Testis (tissue), 3 donors: Measurements from ENCODE around the gene SIGLEC8. TPM values are rescaled to one million over a fixed set of nuclear protein-coding genes. Genes with fewer than 3 reads are reported as not detected.
"Not testable (repeated sequence)": the region's sequence is repeated elsewhere in the genome, so short reads cannot be mapped to it uniquely, and the experiment has no call there.

ENCODE experiments used
- DNase-seq: peaks from one replicate; pipeline ENCODE4 v3.0.0-alpha.2; 2019
- H3K27ac ChIP-seq, 2 donors: fragments of 200-600 bp; sonication (generic); one replicate each; pipeline ENCODE4 v1.5.1; 2019
- H3K27me3 ChIP-seq: fragments of 200-600 bp; sonication (generic); one replicate; pipeline ENCODE4 v1.5.1; 2019
- H3K36me3 ChIP-seq: fragments of 200-600 bp; sonication (generic); one replicate; pipeline ENCODE4 v1.5.1; 2017; ENCODE audit warnings: low read depth; ENCODE audit errors: missing control alignments
- H3K4me1 ChIP-seq: fragments of 200-600 bp; sonication (generic); one replicate; pipeline ENCODE4 v1.5.1; 2019
- H3K4me3 ChIP-seq, 2 donors: fragments of 200-600 bp; sonication (generic); one replicate each; pipeline ENCODE4 v1.5.1; 2017 to 2019
- H3K9me3 ChIP-seq: fragments of 200-600 bp; sonication (generic); one replicate; pipeline ENCODE4 v1.5.1; 2017
- CTCF ChIP-seq, 3 experiments: fragments of 450-650 bp in 2 of 3; fragments of 200-600 bp in 1 of 3; sonication (generic) in 1 of 3; IDR thresholded peaks; one replicate each; pipeline ENCODE4 v1.5.1; 2016 to 2019; ENCODE audit warnings: antibody characterized with exemption in 3 of 3, mild to moderate bottlenecking in 2 of 3, moderate library complexity in 1 of 3
- POLR2A ChIP-seq: fragments of 450-650 bp; IDR thresholded peaks from one replicate; pipeline ENCODE4 v1.6.1; 2017; ENCODE audit warnings: antibody characterized with exemption, mild to moderate bottlenecking, moderate library complexity
- WGBS, 2 donors: methylation state at CpG; one replicate each; pipeline ENCODE4 v1.1.5; 2018; 5-methylcytosine and 5-hydroxymethylcytosine counted together
- intact Hi-C: fragments of 100-400 bp; cut with DNase I; formaldehyde crosslinking; loops from one replicate; pipeline ENCODE4 v1.15.1; 2023; ENCODE audit warnings: low total_unique reads
- polyA plus RNA-seq: library from polyadenylated mRNA; stranded (reverse); fragments of 350-450 nt; fragmentation: Illumina TruSeq; extraction: RNeasy Lipid Tissue Mini Kit (QIAGEN cat#74804); gene quantifications from one replicate; pipeline ENCODE4 v1.2.3, GENCODE V29; 2014; ENCODE audit warnings: low read depth, low replicate concordance; ENCODE audit not compliant: insufficient read depth
- total RNA-seq, 2 donors: library from RNA; depleted of rRNA; stranded (reverse); fragments of >200 nt; gene quantifications; one replicate each; pipeline ENCODE4 v1.2.3, GENCODE V29; 2016

Gene SIGLEC8
- total and polyA plus RNA-seq, 3 donors from 2014 or later = 0.31 to 3.1 (median 0.61) TPM

DNA sequence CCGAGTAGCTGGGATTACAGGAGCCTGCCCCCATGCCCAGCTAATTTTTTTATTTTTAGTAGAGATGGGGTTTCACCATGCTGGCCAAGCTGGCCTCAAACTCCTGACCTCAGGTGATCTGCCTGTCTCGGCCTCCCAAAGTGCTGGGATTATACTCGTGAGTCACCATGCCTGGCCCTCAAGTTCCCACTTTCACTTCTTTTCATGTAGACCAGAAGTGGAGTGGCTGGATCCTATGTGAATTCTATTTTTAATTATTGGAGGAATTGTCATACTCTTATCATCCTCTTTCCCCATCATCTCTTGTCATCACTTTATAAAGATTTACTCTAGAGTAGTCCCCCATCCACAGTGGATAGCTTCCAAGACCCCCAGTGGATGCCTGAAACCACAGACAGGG lies 28.0 kb downstream of the SIGLEC8 start:
- Histone ChIP-seq H3K4me1 (no peaks in the 10 kb centered on the region), H3K27ac (no peak overlapping the region), H3K9me3 (no peaks in the 10 kb centered on the region), H3K36me3 (no peaks in the 10 kb centered on the region), H3K27me3 (no peaks in the 10 kb centered on the region), H3K4me3 (no peak overlapping the region)
- no peak for DNase-seq
- WGBS, 2 donors = 67 to 78% methylated on average over 3 of the region's 3 CpGs
- intact Hi-C loops = no loop called here
- TF ChIP-seq CTCF (IDR thresholded peaks at IDR 0.05) = no peak
- TF ChIP-seq POLR2A = no peak

DNA sequence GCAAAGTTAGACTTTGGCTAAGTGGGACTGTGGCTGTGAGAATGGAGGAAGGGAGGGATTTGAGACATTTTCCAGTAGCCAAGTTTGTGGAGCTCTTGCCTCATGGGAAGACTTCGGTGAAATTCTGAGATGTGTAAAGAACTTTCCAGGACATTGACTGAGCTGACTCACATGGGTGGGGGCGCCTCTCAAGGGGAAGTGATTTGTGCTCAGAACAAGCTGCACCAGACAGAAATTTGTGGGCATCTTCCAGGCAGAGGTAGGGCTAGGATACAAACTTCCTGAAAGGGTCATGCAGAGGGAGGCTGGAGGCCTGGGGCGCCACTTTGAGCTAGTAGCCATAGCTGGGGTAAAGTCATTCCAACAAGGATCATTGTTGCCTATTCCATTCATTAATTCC lies 31.1 kb downstream of the SIGLEC8 start:
- DNase-seq = no peak

GRCh38 chr19:51422053-51422448 lies 36.2 kb downstream of the SIGLEC8 start:
- peak; percentile 94 for DNase-seq
- Histone ChIP-seq H3K27me3 (no peaks in the 10 kb centered on the region), H3K36me3 (no peaks in the 10 kb centered on the region), H3K27ac (no peak overlapping the region), H3K4me3 (peak overlapping the region in 1 of 2 donors; percentile 36), H3K4me1 (no peaks in the 10 kb centered on the region), H3K9me3 (no peaks in the 10 kb centered on the region)
- peak; percentile 93 to 99 (median 95) for TF ChIP-seq CTCF (IDR thresholded peaks at IDR 0.05)
- TF ChIP-seq POLR2A = no peak
- intact Hi-C loops = no loop called here
- 8 to 9% methylated on average over 15 to 19 of the region's 19 CpGs for WGBS, 2 donors

More for the DNA sequence above, 31.1 kb downstream of the SIGLEC8 start:
- Histone ChIP-seq H3K27me3 (no peaks in the 10 kb centered on the region), H3K27ac (no peak overlapping the region), H3K4me1 (no peaks in the 10 kb centered on the region), H3K9me3 (no peaks in the 10 kb centered on the region), H3K4me3 (no peak overlapping the region), H3K36me3 (no peaks in the 10 kb centered on the region)
- TF ChIP-seq CTCF (IDR thresholded peaks at IDR 0.05) = no peak
- TF ChIP-seq POLR2A = no peak
- 69 to 72% methylated on average over 3 of the region's 3 CpGs for WGBS, 2 donors
- intact Hi-C loops = no loop called here

DNA sequence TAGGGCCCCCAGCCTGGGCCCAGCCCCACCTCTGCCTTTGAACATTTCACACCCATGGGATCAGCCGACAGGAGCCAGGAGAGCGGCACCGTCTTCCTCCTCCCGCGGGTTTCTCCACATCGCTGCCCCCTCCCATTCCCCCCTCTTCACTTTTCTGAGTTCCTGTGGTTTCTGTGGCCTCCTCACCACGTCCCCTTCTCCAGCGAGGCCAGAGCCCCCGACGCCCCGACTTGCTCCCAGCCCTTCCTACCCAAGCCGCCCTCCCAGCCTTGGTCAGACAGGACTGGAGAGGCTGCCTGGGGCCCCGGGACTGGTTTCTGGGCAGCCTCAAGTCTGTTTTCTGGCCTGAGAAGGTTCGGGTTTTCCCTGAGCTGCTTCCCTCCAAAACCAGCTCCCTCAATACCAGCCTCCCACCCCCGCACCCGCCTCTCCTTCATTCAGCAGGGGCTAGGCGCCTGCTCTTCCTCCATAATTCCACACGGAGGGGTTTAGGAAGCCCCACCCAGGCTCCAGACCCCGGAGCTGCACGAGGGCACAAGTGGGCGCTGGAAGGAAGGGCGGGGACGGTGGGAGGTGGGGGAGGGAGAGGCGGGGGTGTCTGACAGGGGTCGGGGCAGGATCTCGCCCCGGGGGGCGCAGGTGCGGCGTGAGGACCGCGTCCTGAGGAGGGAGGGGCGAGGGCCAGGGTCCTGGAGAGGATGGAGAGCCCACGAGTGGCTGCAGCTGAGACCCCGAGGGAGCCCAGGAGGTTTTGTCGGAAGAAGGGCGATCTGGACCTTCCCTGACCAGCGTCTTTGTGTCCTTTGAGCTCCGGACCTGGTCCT lies 36.8 kb downstream of the SIGLEC8 start:
- WGBS, 2 donors = 7 to 14% methylated on average over 9 to 39 of the region's 39 CpGs
- no peaks in the 10 kb centered on the region for H3K9me3 ChIP-seq

GRCh38 chr19:51420511-51420910 lies 37.7 kb downstream of the SIGLEC8 start:
- H3K36me3 ChIP-seq, DNase-seq, H3K9me3 ChIP-seq, H3K27ac ChIP-seq, H3K27me3 ChIP-seq, intact Hi-C loops, H3K4me3 ChIP-seq, H3K4me1 ChIP-seq: not testable (repeated sequence)
- WGBS, 2 donors = 65 to 85% methylated on average over 10 to 11 of the region's 11 CpGs

More for the DNA sequence above, 36.8 kb downstream of the SIGLEC8 start:
- DNase-seq = no peak
- Histone ChIP-seq H3K4me1 (no peaks in the 10 kb centered on the region), H3K27me3 (no peaks in the 10 kb centered on the region), H3K36me3 (no peaks in the 10 kb centered on the region), H3K27ac (no peak overlapping the region), H3K4me3 (peak overlapping the region in 1 of 2 donors; percentile 36)
- no peak for TF ChIP-seq POLR2A
- no peak for TF ChIP-seq CTCF (IDR thresholded peaks at IDR 0.05)
- intact Hi-C loops = no loop called here
